HT1080 (cell line): ENCODE results near the gene PRSS35. TPM values are rescaled to one million over a fixed set of nuclear protein-coding genes. Genes with fewer than 3 reads are reported as not detected.
"Not testable (repeated sequence)": the region's sequence is repeated elsewhere in the genome, so short reads cannot be mapped to it uniquely, and the experiment has no call there.

Experiments
- DNase-seq: peaks from one replicate; pipeline ENCODE4 v3.0.0-alpha.2; 2015; ENCODE audit warnings: low read depth
- total RNA-seq: library from RNA; depleted of rRNA; stranded (reverse); fragments of >200 nt; shearing (Covaris generic); gene quantifications from 2 replicates; pipeline ENCODE4 v1.2.3, GENCODE V29; 2014; rRNA removed

PRSS35 gene
- total RNA-seq, 1 experiment from 2014 or later = 0.69 TPM

- DNase-seq = peak; percentile 49
Observed at GRCh38 chr6:83514866-83515466, 2.6 kb downstream of the PRSS35 start.

- no peak for DNase-seq
Observed at GRCh38 chr6:83517500-83517899, 5.2 kb downstream of the PRSS35 start.

GRCh38 chr6:83518816-83519480 is 6.6 kb downstream of the PRSS35 start:
- DNase-seq = peak; percentile 13

- peak; percentile 39 for DNase-seq
Observed at GRCh38 chr6:83536034-83536646, 23.8 kb downstream of the PRSS35 start.

GRCh38 chr6:83536647-83537589 is 24.6 kb downstream of the PRSS35 start:
- DNase-seq = no peak

- DNase-seq = no peak
Observed at GRCh38 chr6:83539678-83540077, 27.3 kb downstream of the PRSS35 start.

- peak; percentile 49 for DNase-seq
Observed at GRCh38 chr6:83546636-83547035, 34.3 kb downstream of the PRSS35 start.

- DNase-seq = not testable (repeated sequence)
Observed at GRCh38 chr6:83550482-83550881, 38.1 kb downstream of the PRSS35 start.

GRCh38 chr6:83551748-83552147 is 39.4 kb downstream of the PRSS35 start:
- DNase-seq = not testable (repeated sequence)

- no peak for DNase-seq
Observed at GRCh38 chr6:83556871-83557270, 44.5 kb downstream of the PRSS35 start.

GRCh38 chr6:83558975-83559374 is 46.6 kb downstream of the PRSS35 start:
- DNase-seq = no peak

- DNase-seq = peak; percentile 36
Observed at GRCh38 chr6:83571663-83572185, 59.4 kb downstream of the PRSS35 start.

- DNase-seq = no peak
Observed at GRCh38 chr6:83574783-83575182, 62.4 kb downstream of the PRSS35 start.

Other genes with a start within 250 kb of the PRSS35 start
- gene ME1, start 81.5 kb upstream of the PRSS35 start, total RNA-seq = 12.1 and 22.0 TPM in 2 replicates
- 0.24 TPM in 1 of 2 replicates, not detected in the other for gene SNAP91, start 196.6 kb downstream of the PRSS35 start, total RNA-seq